Fibroblast of skin of abdomen (primary cell): ENCODE measurements around the gene UBR7.
"Not testable (repeated sequence)": the region's sequence is repeated elsewhere in the genome, so short reads cannot be mapped to it uniquely, and the experiment has no call there.

Experiments
- DNase-seq: peaks from one replicate; pipeline ENCODE4 v3.0.0-alpha.2; 2013

The UBR7 gene

GRCh38 chr14:93195316-93195999 lies 11.6 kb upstream of the UBR7 start:
- DNase-seq, result no peak

- DNase-seq, result no peak
Observed at GRCh38 chr14:93199031-93199430, 8.0 kb upstream of the UBR7 start.

- no peak for DNase-seq
Observed at GRCh38 chr14:93200553-93200952, 6.5 kb upstream of the UBR7 start.

GRCh38 chr14:93201155-93201704 lies 5.8 kb upstream of the UBR7 start:
- no peak for DNase-seq

- peak; percentile 49 for DNase-seq
Observed at GRCh38 chr14:93207468-93208308, 632 bp downstream of the UBR7 start.

GRCh38 chr14:93212432-93212831 lies 5.4 kb downstream of the UBR7 start:
- no peak for DNase-seq

- no peak for DNase-seq
Observed at GRCh38 chr14:93214598-93214997, 7.5 kb downstream of the UBR7 start.

- DNase-seq, result peak; percentile 36
Observed at GRCh38 chr14:93219103-93219726, 12.2 kb downstream of the UBR7 start.

GRCh38 chr14:93220509-93220908 lies 13.5 kb downstream of the UBR7 start:
- no peak for DNase-seq

GRCh38 chr14:93223565-93223964 lies 16.5 kb downstream of the UBR7 start:
- no peak for DNase-seq

GRCh38 chr14:93228550-93228949 lies 21.5 kb downstream of the UBR7 start:
- no peak for DNase-seq

GRCh38 chr14:93230539-93230938 lies 23.5 kb downstream of the UBR7 start:
- DNase-seq, result no peak

GRCh38 chr14:93231129-93231979 lies 24.3 kb downstream of the UBR7 start:
- DNase-seq, result peak; percentile 35

GRCh38 chr14:93232159-93232558 lies 25.1 kb downstream of the UBR7 start:
- no peak for DNase-seq

GRCh38 chr14:93233078-93233477 lies 26.0 kb downstream of the UBR7 start:
- not testable (repeated sequence) for DNase-seq

GRCh38 chr14:93234798-93235197 lies 27.7 kb downstream of the UBR7 start:
- peak; percentile 70 for DNase-seq

- DNase-seq, result peak; percentile 74
Observed at GRCh38 chr14:93239869-93240677, 33.0 kb downstream of the UBR7 start.

- DNase-seq, result no peak
Observed at GRCh38 chr14:93240678-93241000, 33.6 kb downstream of the UBR7 start.

GRCh38 chr14:93245764-93246420 lies 38.8 kb downstream of the UBR7 start:
- peak; percentile 55 for DNase-seq

- DNase-seq, result no peak
Observed at GRCh38 chr14:93246534-93246933, 39.5 kb downstream of the UBR7 start.
